Ecto neural progenitor cell (in vitro differentiated cells): Measurements from ENCODE around the gene DDT.
"Not testable (repeated sequence)": the region's sequence is repeated elsewhere in the genome, so short reads cannot be mapped to it uniquely, and the experiment has no call there.

Source experiments
- DNase-seq: peaks from one replicate; pipeline ENCODE4 v3.0.0-alpha.2; 2018; ENCODE audit warnings: low spot score

The DDT gene

GRCh38 chr22:23952794-23953405 lies 21.3 kb downstream of the DDT start:
- DNase-seq = not testable (repeated sequence)

GRCh38 chr22:23951383-23951782 lies 22.9 kb downstream of the DDT start:
- DNase-seq = not testable (repeated sequence)

- not testable (repeated sequence) for DNase-seq
Measured at GRCh38 chr22:23949764-23950163, 24.5 kb downstream of the DDT start.

- not testable (repeated sequence) for DNase-seq
Measured at GRCh38 chr22:23947391-23947790, 26.9 kb downstream of the DDT start.

GRCh38 chr22:23940166-23940565 lies 34.1 kb downstream of the DDT start:
- DNase-seq = not testable (repeated sequence)

- DNase-seq = no peak
Measured at GRCh38 chr22:23939017-23939357, 35.3 kb downstream of the DDT start.

- DNase-seq = no peak
Measured at GRCh38 chr22:23938328-23939016, 35.8 kb downstream of the DDT start.

GRCh38 chr22:23926561-23926960 lies 47.7 kb downstream of the DDT start:
- no peak for DNase-seq

GRCh38 chr22:23925020-23925606 lies 49.1 kb downstream of the DDT start:
- no peak for DNase-seq

GRCh38 chr22:23922921-23923320 lies 51.3 kb downstream of the DDT start:
- no peak for DNase-seq

- not testable (repeated sequence) for DNase-seq
Measured at GRCh38 chr22:23921586-23922201, 52.5 kb downstream of the DDT start.
